Left ventricle myocardium superior (tissue), 1 donor: Measurements from ENCODE around the gene KLHL35. TPM values are rescaled to one million over a fixed set of nuclear protein-coding genes. Genes with fewer than 3 reads are reported as not detected.

Source experiments
- ATAC-seq: fragments of 200-7000 bp; cut with Tn5 transposase; one replicate; pipeline ENCODE4 v1.9.1; 2020; ENCODE audit warnings: mild to moderate bottlenecking, moderate library complexity
- DNase-seq: peaks from one replicate; pipeline ENCODE4 v3.0.0-alpha.2; 2020
- intact Hi-C: fragments of 100-400 bp; cut with micrococcal nuclease; formaldehyde crosslinking; loops from one replicate; pipeline ENCODE4 v1.11.0; 2022
- total RNA-seq: library from RNA; stranded (reverse); fragmentation: NEBNext Ultra II Directional; extraction: Animal tissue kit (Norgen Biotek cat#: 25700); gene quantifications from one replicate; pipeline ENCODE4 v1.2.1, GENCODE V29; 2021
- donor health status: DM: no; HTN: yes; CAD: no; lungs with severe emphysema.

KLHL35 gene
- total RNA-seq, 1 donor from 2014 or later, result 0.89 TPM

GRCh38 chr11:75406338-75406777 lies 26.6 kb downstream of the KLHL35 start:
- ATAC-seq (no peak), DNase-seq (no peak)
- intact Hi-C loops, result no loop called here

GRCh38 chr11:75403983-75404658 lies 28.9 kb downstream of the KLHL35 start:
- DNase-seq, result no peak
- intact Hi-C loops, result no loop called here
- no peak for ATAC-seq

GRCh38 chr11:75403037-75403436 lies 30.0 kb downstream of the KLHL35 start:
- intact Hi-C loops, result no loop called here
- DNase-seq, result no peak

GRCh38 chr11:75402002-75402773 lies 30.8 kb downstream of the KLHL35 start:
- no peak for ATAC-seq
- DNase-seq, result no peak
- intact Hi-C loops, result no loop called here

More at GRCh38 chr11:75403037-75403436, 30.0 kb downstream of the KLHL35 start:
- no peak for ATAC-seq

DNA sequence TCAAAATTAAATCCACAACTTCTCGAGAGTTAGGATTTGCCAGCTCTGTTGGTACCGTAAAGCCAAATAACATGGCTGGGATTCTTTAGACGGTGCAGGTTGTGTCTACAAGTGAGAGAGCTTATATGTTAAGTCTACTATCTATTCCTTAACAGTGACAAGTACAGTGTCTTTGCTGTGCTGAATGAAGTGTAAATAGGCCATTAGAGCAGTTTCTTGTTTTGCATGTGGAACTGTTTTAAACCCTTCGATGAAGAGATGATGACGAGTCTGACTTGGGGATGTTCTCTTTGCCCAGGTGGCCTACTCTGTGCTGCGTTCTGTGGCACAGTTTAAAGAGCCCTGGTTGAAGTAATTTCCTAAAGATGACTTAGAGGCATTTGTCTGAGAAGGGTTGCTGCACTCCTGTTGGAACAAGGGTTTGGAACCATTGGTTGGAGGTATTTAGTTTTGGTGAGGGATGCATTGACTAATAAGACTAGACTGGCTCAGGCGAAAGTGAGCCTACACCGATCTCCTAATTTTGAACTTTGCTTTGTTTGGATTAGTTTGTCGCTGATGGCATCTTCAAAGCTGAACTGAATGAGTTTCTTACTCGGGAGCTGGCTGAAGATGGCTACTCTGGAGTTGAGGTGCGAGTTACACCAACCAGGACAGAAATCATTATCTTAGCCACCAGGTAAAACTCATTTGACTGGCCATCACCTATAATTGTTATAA lies 32.7 kb downstream of the KLHL35 start:
- DNase-seq (no peak), ATAC-seq (peak; percentile 6)
- intact Hi-C loops, result no loop called here

DNA sequence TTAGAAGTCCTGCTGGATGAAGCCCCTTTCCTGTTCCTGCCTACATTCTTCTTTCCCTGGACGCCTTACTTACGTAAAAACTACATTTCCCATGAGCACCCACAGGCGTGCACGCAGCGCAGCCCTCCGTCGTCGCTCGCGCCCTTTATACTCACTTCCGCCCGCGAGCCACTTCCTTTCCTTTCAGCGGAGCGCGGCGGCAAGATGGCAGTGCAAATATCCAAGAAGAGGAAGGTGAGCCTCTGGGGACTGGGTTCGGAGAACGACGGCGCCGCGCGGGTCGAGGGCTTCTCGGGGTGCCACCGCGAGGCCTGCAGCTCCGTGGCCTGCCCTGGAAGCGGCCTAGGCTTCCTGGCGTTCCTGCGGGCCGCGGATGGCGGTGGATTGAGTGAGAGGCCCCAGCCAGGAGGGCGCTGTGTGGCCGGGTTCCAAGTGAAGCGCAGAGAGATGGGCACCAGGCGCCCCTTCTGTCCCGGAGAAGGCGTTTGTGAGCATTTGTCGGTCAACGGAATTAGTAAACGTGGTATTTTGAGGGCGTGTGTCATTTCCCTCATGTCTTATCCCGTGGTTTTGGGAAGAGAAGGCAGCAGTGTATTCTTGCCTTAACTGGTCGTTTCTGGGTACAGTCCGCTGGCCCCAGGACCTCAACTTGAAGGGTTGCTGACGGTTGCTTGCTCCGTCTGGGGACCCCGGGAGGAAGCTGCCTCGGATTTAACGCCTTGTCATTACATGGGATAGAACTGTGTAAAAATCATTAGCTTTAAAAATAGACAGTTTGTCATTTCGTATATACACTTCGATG lies 33.5 kb downstream of the KLHL35 start, which contains the start of gene RPS3:
Gene RPS3, plus strand, starts transcription at position 175 of the 802 bp plus-strand sequence. Its CDS starts 30 bp downstream, at position 205.
- peak; percentile 97 for ATAC-seq
- intact Hi-C loops, result no loop called here
- peak; percentile 95 for DNase-seq

- no peak for DNase-seq
- intact Hi-C loops, result no loop called here
- no peak for ATAC-seq
Observed at GRCh38 chr11:75398906-75399305, 34.1 kb downstream of the KLHL35 start.

GRCh38 chr11:75394085-75394840 lies 38.7 kb downstream of the KLHL35 start:
- intact Hi-C loops, result no loop called here
- ATAC-seq, result no peak
- DNase-seq, result no peak

DNA sequence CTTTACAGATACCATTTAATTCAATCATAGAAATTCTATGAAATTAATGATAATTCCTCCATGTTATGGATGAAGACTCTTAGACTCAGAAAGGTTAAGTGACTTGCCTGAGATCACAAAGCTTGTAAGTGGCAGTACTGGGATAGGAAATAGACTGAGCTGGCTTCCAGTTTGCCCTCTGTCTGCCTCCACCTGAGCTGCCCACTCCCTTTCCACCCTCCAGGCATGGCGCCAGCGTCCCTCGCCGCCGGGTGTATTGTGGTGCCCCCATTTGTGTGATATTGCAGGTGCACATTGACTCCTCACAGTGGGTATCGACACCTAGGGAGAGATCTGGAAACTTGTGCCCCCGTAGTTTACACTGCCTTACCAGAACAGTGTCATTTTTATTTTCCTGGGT lies 43.1 kb downstream of the KLHL35 start:
- DNase-seq (no peak), ATAC-seq (no peak)
- intact Hi-C loops, result loop anchor here (2.0 kb wide), 1 partner anchor 143 kb away; no protein-coding TSS in a partner anchor

GRCh38 chr11:75389276-75389605 lies 43.8 kb downstream of the KLHL35 start:
- no peak for DNase-seq
- intact Hi-C loops, result loop anchor here (2.0 kb wide), 1 partner anchor 144 kb away; no protein-coding TSS in a partner anchor
- no peak for ATAC-seq

DNA sequence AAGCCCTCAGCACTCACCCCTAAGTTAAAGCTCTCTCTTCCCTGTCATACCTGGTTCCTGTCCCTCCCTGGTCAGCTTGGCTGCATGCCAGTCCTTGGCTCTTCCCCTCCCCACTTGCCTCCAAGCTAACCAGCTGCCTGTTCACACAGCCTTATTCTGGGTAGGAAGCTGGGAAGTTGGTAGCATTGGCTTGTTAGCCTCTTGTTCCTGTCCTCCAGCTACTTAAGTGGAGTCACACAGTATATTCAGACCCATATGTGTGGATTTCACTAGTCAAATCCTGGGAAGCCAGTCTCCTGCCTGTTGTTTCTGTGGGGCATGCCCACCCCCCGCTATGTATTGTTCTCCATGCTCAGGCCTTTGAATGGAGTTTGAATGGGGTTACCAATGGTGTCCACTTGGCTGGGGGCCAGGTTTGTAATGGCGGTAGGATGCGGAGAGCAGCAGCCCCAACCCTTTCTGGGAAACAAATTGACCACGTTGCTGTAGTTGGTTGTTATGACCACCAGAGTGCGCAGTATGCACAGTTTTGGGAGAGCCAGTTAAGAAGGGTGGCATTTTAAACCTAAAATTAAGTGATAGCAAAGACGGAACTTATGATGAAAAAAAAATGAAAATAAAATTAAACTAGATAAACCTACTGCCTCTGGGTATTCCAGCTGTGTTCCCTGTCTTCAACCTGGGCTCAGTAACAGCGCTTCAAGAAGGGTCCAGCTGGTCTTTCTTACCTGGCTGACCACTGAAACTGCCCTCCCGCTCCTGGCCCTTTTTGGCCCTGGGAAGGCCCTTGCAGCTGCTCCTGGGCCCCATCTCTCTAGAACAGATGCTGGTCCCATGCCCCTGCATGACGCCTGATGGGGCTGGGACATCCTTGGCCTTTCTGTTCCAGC lies 44.4 kb downstream of the KLHL35 start:
- peak; percentile 65 for DNase-seq
- peak; percentile 75 for ATAC-seq
- intact Hi-C loops, result loop anchor here (2.0 kb wide), 1 partner anchor 144 kb away; no protein-coding TSS in a partner anchor

GRCh38 chr11:75387736-75388294 lies 45.2 kb downstream of the KLHL35 start:
- no peak for ATAC-seq
- intact Hi-C loops, result loop anchor here (2.0 kb wide), 1 partner anchor 145 kb away; no protein-coding TSS in a partner anchor
- DNase-seq, result no peak

DNA sequence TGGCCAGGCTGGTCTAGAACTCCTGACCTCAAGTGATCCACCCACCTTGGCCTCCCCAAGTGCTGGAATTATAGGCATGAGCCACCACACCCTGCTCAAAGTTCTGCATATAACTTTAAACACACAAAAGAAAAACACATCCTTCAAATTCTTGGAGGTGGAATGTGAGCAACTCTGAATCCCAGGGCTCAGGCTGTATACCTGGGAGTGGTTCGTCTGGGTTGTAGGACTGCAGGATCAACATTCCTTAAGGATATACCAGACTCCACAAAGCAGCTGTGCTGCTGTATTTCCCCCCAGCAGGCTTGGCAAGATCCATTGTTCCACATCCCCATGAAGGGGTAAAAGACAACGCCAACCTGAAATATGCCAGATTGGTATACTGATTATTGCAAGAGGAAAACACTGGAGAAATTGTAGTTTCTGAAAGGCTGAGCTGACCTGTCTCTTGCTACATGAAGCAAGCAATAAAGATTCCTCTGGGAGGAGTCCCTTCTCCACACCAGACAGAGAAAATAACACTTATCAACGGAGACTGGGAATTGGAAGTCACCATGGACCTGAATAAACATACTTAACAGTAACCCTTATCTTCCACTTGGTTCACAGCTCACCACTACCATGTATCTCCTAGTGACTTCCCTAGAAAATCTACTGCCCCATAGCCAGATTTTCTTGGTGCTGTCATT lies 45.9 kb downstream of the KLHL35 start:
- intact Hi-C loops, result no loop called here
- ATAC-seq (no peak), DNase-seq (no peak)

GRCh38 chr11:75384438-75385080 lies 48.4 kb downstream of the KLHL35 start:
- intact Hi-C loops, result loop anchor here (5.0 kb wide), 1 partner anchor 102 kb away; no protein-coding TSS in a partner anchor
- DNase-seq (peak; percentile 92), ATAC-seq (peak; percentile 87)

GRCh38 chr11:75383246-75383645 lies 49.8 kb downstream of the KLHL35 start:
- ATAC-seq (no peak), DNase-seq (no peak)
- intact Hi-C loops, result loop anchor here (5.0 kb wide), 1 partner anchor 101 kb away; no protein-coding TSS in a partner anchor
